HG02970 (cell line): ENCODE results near the gene RELN.

Experiments used
- ATAC-seq: cut with Tn5 transposase; IDR thresholded peaks from one replicate; pipeline ENCODE4 v1.9.1; 2021; ENCODE audit warnings: mild to moderate bottlenecking, moderate library complexity, moderate number of reproducible peaks; ENCODE audit not compliant: unreplicated experiment, low FRiP score

Gene RELN

GRCh38 chr7:103694304-103694703 lies 295.2 kb downstream of the RELN start:
- no peak for ATAC-seq

DNA sequence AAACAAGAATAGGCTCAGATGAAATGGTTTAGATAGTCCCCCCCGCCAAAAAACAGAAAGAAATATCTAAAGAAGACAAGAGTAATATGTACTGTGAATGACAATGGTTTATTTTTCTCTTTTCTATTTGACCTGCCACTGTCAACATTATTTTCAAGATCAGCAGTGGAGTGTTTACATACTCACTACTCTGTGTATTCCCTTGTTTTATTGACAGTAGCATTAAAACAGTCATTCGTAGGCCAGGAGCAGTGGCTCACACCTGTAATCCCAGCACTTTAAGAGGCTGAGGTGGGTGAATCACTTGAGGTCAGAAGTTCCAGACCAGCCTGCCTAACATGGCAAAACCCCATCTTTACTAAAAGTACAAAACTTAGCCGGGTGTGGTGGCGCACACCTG lies 298.2 kb downstream of the RELN start:
- no peak for ATAC-seq

DNA sequence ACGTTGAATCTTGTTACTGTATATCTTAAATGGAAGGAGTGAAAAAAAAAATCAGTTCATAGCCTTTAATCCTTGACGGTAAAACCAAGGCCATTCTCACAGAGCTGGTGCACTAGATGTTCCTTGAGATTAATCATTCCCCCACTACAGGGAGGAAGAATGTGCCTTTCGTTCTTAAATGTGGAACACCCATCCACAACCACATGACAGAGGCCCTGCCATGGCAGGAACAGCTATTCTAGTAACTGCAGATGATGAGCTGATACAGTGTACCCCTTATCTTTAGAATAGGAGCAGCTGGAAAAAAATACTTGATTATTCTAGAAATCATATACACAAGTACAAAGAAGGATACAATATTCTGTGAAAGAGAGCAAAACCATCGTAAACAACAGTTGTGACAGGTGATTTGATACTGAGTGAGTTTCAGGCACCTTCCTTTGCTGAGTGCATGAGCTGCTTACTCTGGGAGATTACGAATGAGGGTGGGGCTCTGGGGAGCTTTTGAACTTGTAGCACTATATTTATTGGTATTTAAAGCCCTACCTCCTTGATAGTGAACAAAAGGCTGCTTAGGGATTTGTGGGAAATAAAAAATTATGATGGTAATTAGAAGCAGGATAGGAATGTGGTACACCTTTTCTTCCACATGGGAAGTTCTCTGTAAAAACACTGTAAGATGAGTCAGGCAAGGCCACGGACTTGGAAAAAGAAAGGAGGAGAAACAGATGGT lies 299.1 kb downstream of the RELN start:
- ATAC-seq, result no peak

DNA sequence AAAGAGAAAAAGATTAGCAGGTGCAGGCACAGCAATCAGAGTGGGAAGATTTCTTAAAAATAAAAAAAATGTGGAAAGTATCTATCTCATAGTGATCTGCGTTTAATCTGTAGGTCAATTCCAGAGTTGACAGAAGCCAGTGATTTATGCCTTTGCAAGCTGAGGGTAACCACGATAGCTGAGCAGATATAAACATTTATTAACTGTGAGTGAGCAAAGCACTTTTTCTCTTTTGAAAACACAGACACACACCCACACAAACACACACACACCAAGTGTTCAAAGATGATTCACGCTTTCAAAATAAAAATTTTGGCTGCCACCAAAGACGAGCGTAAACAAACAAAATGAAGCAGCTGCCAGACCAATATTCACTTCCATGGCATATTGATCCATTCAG lies 300.2 kb downstream of the RELN start:
- ATAC-seq, result no peak

- no peak for ATAC-seq
Measured at GRCh38 chr7:103687951-103688350, 301.5 kb downstream of the RELN start.

- ATAC-seq, result no peak
Measured at GRCh38 chr7:103687272-103687671, 302.2 kb downstream of the RELN start.

GRCh38 chr7:103686763-103687162 lies 302.7 kb downstream of the RELN start:
- no peak for ATAC-seq

GRCh38 chr7:103686064-103686463 lies 303.4 kb downstream of the RELN start:
- ATAC-seq, result no peak

GRCh38 chr7:103685646-103686045 lies 303.8 kb downstream of the RELN start:
- ATAC-seq, result no peak

GRCh38 chr7:103683348-103683747 lies 306.1 kb downstream of the RELN start:
- ATAC-seq, result no peak

GRCh38 chr7:103680161-103681144 lies 309.0 kb downstream of the RELN start:
- no peak for ATAC-seq

DNA sequence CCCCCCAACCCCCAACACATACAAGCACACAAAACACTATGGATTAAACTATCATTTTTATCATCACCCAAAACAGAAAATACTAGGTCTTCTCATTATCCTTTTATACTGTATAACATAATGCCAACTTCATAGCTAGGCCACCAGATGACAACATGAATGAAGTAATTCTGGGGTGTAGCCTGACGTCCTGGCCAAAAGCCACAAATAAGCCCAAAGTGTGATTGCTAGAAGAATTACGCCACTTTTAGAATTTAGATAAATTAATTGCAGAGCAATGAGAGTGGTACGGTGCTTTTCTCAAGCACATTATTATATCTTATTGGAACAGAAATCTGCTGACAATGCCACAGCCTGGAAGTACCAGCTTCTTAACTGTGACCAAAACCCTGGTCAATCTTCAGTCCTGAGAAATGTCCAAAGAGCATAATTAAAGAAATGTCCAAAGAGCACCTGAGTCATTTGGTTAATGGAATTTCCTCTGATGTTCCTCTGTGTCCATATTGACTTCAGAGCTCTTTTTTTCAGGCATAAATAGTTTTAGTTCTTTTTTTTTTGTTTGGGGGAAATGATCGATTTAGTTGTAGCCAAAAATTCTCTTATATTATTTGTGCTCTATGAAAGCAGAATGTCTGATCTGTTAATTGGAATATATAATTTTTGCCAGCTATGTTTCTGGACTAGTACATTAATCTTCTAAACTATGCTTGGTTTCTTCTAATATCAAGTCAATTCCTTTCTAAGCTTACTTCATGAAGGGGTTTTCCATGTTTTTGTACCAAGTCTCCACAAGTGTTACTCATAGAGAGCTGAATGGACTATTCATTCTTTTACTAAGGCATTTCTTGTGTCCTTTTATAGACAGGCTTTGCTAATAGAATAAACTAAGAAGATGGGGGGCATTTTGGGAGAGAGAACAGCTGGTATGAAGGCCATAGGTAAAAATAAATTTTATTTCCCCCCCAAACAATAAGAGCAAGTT lies 310.0 kb downstream of the RELN start:
- ATAC-seq, result no peak

DNA sequence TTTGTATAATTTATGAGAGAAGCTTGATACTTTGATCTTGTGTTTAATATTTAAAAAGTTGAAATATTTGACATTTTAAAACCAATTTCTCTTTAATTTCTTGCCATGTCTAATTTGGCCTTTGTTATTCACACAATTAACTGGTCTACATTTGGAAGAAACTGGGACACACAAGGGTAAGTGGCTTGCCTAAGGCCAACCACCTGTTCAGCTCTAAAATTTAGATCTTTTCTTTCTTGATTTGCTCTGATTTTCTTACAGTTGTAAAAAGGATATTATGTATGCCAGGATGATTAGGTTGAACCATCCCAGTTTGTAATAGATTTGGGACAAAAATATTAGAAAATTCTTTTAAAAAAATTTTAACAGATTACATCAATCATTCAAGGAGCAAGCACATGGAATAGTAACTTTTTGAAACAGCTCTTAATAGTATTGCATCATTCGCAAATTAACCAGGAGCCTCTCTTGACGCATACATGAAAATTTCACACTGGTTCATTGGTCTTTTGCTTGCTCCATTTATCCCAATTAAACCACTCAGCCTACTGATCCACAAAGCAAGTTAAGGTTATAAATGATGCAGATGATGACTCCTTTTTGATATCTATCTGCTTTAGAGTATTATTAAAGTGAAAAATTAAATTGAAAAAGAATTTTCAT lies 321.0 kb downstream of the RELN start:
- ATAC-seq, result no peak

GRCh38 chr7:103666326-103666725 lies 323.1 kb downstream of the RELN start:
- no peak for ATAC-seq

DNA sequence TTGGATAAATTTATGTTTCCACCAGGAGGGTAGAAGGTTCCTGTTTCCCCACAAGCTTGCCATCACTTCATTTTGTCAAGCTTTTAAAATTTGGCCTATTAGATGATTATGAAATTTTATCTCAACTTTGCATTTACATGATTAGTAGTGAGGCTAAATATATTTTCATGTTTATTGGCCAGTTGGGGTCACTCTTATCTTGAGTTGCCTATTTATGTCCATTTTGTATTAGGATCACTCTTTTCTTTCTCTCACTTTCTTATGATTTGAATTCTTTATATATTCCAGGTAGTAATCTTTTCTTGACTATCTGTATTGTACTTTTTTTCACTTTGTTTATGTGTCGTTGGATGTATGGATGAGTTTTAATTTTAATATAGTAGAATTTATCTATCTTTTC lies 324.9 kb downstream of the RELN start:
- ATAC-seq, result no peak

- no peak for ATAC-seq
Measured at GRCh38 chr7:103660455-103661371, 328.7 kb downstream of the RELN start.

DNA sequence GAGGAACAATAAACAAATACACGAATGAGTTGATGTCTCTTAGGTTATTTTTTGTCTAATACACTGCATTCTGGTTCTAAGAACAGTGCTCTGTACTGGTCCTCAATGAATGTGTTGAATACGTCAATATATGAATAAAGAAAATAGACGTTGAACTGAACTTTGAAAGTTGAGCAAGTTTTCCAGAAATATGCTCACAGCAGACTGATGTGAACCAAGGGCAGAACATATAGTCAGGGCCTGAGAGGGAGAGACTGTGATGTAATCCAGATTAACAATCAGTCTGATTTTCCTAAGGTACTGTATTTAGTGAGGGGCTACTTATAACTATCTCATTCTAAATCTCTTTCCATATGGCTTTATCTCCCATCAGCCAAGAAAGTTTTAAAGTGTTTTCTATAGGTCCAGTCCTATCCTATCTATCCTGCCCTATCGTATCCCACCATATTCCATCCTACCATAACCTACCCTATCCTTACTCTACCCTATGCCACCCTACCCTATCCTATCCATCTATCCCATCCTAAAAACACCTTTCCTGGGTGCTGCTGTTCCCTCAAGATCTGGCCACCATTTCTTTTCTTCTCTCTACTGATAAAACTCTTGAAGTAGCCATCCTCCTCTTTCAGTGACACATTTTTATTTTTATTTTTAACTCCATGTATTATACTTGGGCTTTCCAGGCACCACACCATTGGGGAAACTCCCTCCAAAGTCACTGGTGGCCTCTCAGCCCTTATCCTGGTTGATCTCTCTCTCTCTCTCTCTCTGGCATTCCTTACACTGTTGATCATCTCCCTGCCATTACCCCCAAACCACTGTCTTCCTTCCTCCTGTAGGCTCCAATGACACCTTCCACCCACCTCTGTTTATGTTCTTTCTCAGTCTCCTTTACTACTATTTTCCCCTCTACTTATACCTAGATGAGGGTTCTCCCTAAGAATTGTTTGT lies 331.1 kb downstream of the RELN start:
- no peak for ATAC-seq

DNA sequence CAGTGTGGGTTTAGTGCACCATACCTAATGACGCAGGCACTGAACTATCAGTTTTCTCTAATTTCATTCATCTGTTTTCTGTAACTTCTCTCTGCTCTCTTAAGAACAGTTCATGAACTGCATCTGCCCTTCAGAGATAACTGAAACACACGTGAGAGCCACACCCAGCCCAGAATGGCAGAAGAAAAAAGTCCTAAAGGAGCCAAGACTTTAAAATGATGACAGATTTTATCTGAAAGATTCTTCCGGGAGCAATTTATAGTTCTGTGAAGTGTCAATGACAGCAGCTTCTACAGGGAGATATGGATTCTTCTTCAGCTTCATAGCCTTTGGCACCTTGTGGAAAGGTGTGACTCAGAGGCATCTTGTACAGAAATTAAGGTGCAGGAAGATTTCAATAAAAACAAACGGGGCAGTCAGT lies 332.0 kb downstream of the RELN start:
- no peak for ATAC-seq
